Measurements from ENCODE around the gene C1QL4.

DNA sequence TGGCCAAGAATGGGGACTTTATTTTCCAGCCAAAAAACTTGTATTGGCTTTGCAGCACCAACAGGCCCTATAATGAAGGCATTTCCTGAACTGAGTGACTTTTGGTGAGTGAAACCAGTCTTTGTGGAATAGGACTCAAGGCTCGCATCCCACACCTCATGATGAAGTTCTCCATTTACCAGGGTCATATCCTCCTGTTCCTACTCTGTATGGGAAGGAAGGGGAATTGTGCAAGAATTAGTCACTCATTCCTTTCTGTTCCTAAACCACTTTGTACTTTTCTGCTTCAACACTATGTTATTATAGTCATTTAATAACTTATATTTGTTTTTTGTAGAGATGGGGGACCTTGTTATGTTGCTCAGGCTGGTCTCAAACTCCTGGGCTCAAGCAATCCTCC, 28.0 kb upstream of the C1QL4 start:
- TF ChIP-seq, protein P1, sequence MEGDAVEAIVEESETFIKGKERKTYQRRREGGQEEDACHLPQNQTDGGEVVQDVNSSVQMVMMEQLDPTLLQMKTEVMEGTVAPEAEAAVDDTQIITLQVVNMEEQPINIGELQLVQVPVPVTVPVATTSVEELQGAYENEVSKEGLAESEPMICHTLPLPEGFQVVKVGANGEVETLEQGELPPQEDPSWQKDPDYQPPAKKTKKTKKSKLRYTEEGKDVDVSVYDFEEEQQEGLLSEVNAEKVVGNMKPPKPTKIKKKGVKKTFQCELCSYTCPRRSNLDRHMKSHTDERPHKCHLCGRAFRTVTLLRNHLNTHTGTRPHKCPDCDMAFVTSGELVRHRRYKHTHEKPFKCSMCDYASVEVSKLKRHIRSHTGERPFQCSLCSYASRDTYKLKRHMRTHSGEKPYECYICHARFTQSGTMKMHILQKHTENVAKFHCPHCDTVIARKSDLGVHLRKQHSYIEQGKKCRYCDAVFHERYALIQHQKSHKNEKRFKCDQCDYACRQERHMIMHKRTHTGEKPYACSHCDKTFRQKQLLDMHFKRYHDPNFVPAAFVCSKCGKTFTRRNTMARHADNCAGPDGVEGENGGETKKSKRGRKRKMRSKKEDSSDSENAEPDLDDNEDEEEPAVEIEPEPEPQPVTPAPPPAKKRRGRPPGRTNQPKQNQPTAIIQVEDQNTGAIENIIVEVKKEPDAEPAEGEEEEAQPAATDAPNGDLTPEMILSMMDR (IDR thresholded peaks at IDR 0.05; ENCODE audit: insufficient read depth, low read length), result no peak
- no peak for TF ChIP-seq POLR2AphosphoS5 (IDR thresholded peaks at IDR 0.05; ENCODE audit: low read depth)
